HG03159 (cell line): ENCODE measurements around the gene HSD17B8.

Experiments
- ATAC-seq: cut with Tn5 transposase; IDR thresholded peaks from one replicate; pipeline ENCODE4 v1.9.1; 2021; ENCODE audit warnings: mild to moderate bottlenecking, moderate library complexity; ENCODE audit not compliant: unreplicated experiment

The HSD17B8 gene

DNA sequence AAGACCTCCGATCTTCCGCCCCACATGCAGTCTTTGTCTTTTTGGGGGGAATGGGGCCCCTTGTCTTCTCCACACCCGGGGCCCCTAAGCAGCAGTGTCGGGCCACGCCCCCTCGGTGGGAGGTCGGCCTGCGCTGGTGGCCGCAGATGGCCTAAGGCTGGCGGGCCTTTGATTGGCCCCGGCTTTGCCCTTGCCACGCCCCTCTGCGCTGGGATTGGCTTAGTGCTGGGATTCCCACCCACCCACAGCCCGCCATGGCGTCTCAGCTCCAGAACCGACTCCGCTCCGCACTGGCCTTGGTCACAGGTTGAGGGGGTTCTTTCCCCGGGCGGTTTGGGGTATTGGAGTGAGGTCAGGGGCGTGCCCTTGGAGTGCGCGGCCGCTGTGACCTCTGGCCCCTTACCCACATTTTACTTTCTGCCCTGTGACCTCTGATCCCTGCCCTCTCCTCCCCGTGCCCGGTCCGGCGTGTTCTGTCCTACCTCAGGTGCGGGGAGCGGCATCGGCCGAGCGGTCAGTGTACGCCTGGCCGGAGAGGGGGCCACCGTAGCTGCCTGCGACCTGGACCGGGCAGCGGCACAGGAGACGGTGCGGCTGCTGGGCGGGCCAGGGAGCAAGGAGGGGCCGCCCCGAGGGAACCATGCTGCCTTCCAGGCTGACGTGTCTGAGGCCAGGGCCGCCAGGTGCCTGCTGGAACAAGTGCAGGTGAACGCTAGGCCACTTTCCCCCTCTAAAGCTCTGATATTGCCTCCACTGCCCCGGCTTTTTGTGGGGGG is at the start of gene HSD17B8:
HSD17B8 (plus strand) TSS at position 241 of the 776 bp plus-strand sequence; CDS start at position 255, 14 bp downstream.
- ATAC-seq: peak; percentile 54

DNA sequence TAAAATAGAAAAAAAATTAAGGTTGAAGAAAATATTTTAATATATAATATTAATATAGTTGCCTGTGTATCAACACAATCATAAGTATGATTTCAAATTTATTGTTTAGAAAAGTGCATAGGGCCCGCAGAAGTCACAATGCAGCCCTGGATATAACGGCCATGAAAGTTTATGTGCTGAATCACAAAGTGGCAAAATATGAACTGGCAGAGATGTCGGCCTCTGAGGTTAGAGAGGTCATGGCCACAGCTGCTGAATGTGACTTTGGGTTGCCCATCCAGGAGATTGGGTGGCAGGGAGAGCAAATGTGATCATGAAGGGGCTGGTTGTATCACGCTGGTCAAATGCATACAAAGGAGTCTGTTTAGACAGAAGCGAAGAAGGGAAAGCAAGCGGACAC is 47.9 kb upstream of the HSD17B8 start:
- ATAC-seq: no peak

DNA sequence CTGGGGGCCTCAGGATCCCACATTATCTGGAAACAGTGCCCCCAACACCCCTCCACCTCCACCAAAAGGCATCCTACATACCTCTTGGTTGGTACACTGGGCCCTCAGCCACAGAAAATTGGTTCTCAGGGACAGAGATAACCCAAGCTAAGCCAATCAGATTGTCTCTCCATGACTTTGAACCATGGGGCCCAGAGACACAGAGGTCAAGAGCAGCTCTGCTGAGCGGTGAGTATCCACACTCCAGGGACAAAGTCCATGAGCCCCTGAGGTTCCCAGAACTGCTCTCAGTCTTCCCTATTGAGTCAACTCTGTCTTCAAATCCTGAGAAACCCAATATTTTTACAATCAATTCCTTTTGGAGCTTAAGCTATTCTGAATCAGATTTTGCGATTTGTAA is 47.5 kb upstream of the HSD17B8 start:
- no peak for ATAC-seq

DNA sequence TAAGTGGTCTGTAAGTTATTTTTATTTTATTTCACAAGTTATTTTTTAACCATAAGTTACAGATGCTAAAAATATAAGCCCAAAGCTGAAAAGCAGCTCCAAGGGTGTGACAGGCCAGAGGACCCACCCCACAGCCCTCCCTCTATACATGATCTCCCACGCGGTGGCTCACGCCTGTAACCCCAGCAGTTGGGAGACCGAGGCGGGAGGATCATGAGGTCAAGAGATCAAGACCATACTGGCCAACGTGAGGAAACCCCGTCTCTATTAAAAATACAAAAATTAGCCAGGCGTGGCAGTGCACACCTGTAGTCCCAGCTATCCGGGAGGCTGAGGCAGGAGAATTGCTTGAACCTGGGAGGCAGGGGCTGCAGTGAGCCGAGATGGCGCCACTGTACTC is 44.4 kb upstream of the HSD17B8 start:
- ATAC-seq: no peak

DNA sequence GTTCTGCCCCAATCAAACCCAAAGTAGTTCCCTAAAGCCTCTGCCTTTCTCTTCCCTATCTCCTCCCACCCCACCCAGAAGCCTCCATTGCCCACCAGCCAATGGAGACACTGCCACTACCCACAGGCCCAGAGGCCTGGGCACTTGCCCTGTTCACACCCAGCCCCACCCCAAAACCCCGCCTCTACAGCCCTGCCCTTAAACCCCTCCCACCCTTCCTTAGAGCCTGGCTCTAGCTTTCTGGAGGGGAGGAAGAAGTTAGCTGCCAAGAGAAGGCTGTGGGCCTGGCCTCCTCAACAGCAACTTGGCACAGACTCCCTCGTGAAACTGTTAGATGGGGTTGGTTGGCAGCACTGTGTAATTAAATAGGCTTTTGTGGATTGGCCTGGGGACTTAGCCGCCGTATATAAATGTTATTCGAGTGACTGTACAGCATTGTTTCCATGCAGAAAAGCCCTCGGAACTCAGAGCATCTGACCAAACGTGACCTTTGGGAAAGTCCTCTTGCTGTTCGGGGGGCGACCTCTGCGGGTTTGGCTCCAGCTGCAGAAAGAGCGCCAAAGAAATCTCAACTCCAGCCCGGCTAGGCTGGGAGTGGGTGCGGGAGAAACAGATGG is 43.6 kb upstream of the HSD17B8 start:
- no peak for ATAC-seq

DNA sequence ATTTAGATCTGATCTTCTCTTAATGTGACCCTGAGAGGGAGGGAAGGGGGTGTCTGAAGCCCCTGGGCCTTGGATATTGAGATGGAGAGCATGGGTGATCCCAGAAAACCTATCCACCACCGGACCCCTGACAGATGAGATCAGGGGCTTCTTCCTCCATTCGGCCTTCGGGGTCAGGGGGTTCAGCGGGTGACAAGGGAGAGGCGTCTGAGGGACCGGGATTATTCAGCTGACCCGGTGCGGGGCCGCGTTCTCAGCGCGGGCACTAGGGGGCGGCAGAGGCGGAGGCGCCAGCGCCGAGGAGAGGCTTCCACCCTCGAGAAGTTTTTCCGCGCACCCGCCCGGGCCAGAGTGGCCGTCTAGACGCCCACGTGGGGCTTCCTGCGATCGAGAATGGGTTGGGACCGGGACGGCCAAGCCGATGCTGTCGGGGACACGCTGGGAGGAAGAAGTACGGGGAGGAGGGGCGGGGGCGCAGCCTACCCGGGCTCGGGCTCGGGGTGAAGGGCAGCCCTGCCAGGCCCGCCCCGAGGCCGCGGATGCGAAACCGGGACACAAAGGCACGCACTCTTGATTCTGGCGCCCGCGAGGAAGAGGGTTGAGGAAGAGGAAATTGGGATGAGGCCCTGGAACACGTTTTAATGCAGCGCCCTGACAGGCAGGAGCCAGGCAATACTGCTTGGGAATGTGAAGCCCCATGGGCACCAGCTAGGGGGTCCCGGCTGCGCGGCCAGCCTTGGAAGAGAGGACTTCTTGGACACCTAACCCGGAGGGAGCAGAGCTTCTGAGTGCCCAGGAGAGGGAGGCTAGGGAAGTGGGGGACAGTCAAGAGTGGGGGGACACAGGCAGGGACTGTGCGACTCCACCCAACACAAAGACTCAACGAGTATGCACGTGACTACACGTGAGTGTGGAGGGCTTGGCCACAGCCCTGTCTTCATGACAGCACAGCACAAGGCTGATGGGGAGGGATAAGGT is 42.8 kb upstream of the HSD17B8 start:
- ATAC-seq: peak; percentile 61

DNA sequence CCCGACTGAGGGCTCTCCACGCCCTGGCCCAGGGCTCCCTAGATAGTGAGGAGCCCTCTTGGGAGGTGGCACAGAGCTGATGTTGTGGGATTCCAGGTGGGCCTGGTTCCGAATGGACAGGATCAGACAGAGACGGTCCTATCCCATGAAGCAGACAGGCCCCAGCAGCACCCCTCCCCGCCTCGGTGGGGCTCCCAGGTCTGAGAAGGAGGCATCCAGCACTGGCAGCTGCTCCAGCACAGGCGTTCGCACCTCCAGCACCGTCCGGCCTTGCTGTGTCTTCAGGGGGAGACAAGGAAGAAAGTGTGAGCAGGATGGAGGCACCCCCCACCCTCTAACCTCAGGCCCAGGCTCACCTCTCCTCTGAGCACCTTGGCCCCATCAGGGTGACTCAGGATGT is 40.9 kb upstream of the HSD17B8 start:
- no peak for ATAC-seq

DNA sequence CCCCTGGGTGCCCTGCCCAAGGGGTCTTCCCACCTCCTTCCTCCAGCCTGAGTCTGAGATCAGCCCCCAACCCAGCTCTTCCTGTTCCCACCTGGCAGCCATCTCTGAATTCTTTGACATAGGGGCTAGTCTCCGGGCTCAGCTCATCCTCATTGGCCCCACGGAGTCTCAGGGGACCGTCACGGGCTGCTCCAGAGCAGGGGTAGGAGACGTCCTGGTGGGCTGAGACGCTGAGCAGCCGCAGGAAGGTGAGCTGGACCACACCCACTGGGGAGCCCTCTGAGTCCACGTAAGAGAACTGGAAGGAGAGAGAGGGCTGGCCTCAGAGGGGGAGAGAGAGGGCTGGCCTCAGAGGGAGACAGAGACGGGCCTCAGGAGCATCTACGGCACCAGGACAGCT is 40.3 kb upstream of the HSD17B8 start:
- no peak for ATAC-seq

DNA sequence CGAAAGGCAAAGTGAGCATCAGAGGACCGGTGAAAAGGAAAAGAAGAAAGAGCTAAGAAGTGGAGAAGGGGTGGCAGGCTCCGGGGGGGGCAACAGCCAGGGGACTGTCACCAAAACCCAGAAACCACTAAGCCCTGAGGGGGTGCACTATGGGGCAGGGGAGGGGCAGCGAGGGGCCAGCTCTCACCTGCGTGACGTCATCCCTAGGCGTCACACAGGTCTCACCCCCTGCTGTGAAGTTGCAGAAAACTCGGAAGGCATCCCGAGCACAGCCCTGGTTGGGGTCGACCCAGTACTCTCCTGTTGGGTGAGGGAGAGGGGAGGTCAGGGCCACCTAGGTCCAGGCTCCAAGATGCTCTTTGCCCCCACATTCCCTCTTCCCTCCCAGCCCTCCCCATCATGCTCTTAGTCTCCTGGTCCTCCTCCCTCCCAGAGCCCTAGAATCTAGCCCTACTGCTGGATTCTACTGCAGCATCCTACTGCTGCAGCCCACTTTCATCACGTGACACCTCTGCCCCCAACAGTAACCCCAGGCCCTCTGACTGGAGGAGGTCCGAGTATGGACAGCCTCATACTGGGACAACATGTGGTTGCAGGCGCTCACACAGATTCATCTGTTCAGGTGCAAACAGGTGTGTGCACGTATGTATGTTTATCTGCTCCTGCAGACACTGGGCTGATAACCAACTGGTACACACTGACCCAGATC is 39.6 kb upstream of the HSD17B8 start:
- ATAC-seq: no peak

DNA sequence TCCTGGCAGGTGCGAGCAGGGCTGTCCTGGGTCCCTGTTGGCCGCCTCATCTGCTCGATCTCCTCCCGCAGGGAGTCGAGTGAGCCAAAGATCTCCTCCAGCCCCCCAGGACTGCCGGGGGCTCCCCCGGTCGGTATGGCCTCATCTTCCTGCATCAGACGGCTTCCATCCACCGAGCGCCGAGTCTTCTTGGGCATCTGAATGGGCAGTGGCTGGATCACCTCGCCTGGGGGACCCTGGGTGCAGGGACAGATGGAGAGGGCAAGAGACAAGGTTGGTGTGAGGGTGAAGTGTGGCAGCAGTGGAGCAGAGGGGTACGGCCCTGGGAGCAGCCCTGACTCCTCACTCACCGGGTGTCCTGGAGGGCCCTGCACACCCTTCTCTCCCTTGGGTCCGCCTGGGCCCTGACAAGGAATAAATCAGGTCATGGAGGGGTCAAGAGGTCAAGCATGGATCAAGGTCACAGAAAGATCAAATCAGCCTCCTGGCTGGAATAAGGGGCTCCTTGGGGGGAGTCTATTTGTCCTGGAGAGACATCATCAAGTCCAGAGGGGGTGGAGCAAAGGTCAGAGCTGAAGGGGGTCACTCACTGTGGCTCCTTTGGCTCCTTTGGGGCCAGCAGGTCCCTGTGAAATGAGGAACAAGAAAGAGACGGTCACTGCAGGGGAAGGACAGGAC is 38.7 kb upstream of the HSD17B8 start:
- no peak for ATAC-seq

DNA sequence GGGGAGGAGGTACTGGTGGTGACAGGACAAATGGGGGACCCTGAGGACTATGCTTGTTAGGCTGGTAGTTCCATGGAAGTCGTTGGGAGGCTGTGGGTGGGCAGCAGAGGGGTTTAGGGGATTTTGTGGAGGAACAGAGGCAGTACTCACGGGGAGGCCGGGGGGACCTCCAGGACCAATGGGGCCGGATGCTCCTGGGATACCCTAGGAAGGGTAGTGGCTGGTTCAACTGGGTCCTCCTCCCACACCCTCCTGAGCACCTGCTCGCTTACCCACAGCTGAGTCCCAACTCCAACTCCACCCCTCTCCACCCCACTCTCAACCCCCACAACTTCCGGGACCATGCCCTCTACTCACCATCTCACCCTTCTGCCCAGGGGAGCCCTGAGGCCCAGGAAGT is 38.1 kb upstream of the HSD17B8 start:
- ATAC-seq: no peak

DNA sequence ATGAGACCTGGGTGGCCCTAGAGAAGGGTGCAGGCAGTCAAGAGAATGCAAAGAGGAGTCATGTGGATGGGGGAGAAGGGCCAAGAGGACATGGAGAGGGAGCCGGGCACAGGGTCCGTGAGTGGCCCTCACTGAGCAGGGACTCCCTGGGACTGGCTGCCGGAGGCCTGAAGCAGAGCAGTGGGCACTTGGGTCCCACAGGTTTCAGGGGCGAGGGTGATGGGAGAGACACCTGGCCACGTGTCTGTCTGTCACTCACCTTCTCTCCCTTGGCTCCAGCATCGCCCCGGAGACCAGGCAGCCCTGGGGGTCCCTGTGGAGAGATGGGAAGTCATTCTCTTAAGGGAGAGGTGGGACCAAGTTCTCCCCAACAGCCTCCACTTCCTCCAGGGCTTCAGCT is 37.6 kb upstream of the HSD17B8 start:
- ATAC-seq: no peak

DNA sequence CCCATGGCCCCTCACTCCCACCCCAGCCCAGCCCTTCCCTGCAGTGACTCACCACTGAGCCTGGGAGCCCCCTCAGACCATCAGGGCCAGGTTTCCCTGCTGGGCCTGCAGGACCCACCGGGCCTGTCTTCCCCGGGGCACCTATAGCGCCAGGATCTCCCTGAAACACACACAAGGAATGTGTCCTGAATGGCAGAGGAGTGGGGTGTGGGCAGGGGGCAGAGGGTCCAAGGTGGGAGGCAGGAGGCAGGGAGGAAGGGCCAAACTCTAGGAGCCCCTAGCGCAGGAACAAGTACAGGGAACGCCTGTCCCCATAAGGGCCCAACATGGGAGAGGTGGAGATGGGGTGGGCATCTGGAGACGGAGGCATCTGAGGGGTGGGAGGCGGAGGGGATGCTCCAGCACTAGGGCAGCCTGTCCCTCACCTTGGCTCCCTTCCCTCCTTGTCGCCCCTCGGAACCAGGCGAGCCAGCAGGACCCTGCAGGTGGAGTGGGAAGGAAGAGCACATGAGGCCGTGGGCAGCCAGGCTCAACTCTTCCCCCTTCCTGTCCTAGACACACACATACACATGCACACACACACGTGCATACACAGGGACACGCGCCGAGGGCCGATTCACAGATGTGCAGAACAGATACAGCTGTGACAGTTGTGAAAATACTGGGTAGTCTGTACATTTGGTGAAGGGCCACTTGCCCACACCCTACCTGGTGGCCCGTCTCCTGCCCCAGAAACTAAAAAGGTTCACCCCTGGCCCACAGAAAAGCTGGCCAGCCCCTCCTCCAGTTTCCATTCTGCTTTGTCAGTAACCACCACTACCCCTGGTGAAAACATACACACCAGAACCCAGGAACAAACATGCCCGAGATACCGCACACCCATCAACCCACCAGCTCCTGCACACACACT is 36.8 kb upstream of the HSD17B8 start:
- no peak for ATAC-seq

DNA sequence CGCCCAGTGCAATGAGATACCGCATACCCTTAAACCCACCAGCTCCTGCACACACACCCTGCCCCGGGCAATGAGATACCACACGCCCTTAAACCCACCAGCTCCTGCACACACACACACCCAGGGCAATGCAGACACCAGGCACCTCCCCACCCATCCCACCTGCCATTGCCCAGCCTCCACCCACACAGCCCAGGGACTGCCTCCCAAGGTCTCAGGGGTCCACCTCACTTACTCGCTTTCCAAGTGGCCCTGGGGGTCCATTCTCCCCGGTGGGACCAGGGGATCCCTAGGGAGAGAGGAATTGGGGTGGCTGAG is 36.2 kb upstream of the HSD17B8 start:
- ATAC-seq: no peak

DNA sequence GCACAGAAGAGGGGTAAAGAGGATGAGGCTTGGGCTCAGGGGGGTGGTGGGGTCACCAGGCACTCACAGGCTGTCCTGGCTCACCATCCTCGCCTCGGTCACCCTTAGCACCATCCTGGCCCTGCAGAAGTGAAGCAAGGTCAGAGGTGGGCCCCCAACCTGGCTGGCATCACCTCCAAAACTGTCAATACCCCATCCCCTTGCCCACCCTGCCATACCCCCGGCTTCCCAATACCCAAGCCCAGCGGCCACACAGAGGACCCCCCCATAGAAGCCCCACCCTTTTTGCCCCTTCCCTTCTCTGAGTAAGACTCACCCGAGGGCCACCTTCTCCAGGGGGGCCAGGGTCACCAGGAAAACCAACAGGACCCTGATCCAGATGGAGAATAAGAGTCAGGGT is 35.8 kb upstream of the HSD17B8 start:
- no peak for ATAC-seq

DNA sequence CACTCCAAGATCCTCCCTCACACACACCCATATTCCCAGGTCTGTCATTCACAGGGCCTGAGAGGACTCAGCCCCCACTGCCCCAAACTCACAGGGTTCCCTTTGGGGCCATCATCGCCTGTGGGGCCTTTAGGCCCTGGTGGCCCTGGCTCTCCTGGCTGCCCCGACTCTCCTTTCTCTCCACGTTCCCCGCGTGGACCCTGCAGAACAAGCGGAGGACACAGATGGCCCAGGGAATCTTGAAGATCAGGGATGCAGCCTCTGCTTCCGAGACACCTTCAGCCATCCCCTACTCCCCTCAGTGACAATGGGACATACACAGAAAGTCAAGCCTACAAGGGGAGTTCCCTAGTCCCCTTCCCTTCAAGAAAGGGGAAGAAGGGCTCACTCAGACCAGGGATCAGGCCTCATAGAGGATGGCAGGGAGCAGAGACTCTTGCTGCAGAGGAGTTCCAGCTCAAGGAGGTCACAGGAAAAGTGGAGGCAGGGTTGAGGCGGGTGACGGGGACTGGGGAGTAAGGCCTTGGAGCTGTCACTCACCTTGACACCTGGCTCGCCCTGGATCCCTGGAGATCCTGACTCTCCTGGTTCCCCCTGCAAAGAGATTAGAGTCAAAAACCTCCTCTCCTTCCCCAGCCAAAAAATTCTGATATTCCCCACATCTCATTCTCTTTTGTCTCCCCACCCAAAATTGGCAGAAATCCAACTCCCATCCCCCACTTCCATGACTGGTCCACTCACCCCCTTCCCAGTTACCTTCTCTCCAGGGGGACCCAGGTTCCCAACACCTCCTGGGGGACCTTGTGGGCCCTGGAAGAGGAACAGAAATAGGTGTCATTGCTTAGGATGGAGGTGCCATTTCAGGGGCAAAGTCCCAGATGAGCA is 34.9 kb upstream of the HSD17B8 start:
- no peak for ATAC-seq

DNA sequence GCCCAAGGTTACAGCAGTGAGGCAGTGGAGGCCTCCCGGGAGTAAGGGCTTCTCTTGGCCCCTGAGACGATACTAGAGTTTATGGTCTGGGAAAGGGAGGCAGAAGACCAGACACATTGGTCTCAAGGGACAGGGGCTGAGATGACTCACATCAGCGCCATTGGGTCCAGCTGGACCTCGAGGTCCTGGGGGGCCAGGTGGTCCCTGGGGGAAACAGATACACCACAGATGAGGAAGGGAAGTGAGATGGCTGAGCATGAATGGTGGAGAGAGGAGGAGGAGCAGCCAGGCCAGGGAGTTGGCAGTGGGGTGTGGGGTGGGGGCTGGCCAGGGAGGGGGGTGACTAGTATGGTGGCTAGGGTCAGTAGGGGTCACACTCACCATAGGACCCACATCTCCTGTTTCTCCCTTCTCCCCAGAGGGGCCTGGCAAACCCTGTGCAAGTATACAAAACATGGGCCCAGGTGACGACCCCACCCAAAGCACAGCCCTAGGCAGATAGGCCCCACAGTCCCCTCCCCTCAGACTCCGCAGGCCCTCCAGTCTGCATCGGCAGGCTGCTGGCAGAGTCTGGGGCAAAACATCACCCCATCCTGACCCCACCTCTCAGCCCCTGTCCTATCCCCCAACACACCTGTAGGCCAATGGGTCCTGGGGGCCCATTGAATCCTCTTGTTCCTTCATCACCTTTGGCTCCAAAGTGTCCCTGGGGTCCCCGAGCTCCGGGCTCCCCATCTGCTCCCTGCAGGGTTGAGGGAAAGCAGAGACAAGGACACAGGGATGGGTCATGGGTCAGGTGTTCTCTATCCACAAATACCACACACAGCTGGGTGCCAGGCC is 34.1 kb upstream of the HSD17B8 start:
- ATAC-seq: no peak
